K562 (cell line): ENCODE measurements around the gene ABCA13. TPM values are rescaled to one million over a fixed set of nuclear protein-coding genes. Genes with fewer than 3 reads are reported as not detected.

Source experiments
- ATAC-seq: fragments of 200-7000 bp; cut with Tn5 transposase; 3 replicates; pipeline ENCODE4 v1.9.1; 2020; ENCODE audit warnings: moderate library complexity
- BruUV-seq: library from RNA; stranded (reverse); fragments of 400-500 nt; replicated peaks from 2 replicates; lab custom pipeline; 2021; lab: Mats Ljungman, UMichigan
- CTCF ChIA-PET: fragments of 300-600 bp; formaldehyde crosslinking; extraction: SDS; loops from one replicate; lab custom pipeline; 2021; ENCODE audit warnings: low intra/inter-chr PET ratio; lab: Yijun Ruan, JAX
- POLR2A ChIA-PET: fragments of 300-600, 350-650 bp; sonication (Branson Sonifier 250); formaldehyde crosslinking; extraction: SDS; loops from one replicate; lab custom pipeline; 2021; ENCODE audit warnings: antibody characterized with exemption, inconsistent platforms; lab: Yijun Ruan, JAX
- DNase-seq, 4 experiments: peaks; one replicate each; pipeline versions ENCODE4 v3.0.0 to v3.0.0-alpha.2; 2011 to 2018; ENCODE audit warnings: low spot score in 3 of 4, mixed read lengths in 3 of 4; ENCODE audit errors: extremely low read depth in 1 of 4
- FAIRE-seq: peaks from 2 replicates; lab custom pipeline; 2011; peaks lifted over from hg19 to GRCh38; lab: Jason Lieb, UNC
- H2AFZ ChIP-seq: 2 replicates; pipeline ENCODE4 v1.6.0; 2011; ENCODE audit warnings: low read depth, low read length, control low read depth, inconsistent platforms
- H3K27ac ChIP-seq: fragments of 200-600 bp; 3 replicates; pipeline ENCODE4 v1.8.0; 2011; ENCODE audit warnings: low read depth, mild to moderate bottlenecking, control low read depth, inconsistent platforms, low read length, moderate library complexity, mixed read lengths; ENCODE audit errors: extremely low read depth
- H3K27me3 ChIP-seq, 2 experiments: fragments of 300-600 bp in 1 of 2; 2 replicates in 1 of 2; 3 replicates in 1 of 2; pipeline versions ENCODE4 v1.6.0 to v1.8.0; 2011; ENCODE audit warnings: inconsistent platforms in 2 of 2, low read length in 2 of 2, mild to moderate bottlenecking in 1 of 2, mixed read lengths in 1 of 2, moderate library complexity in 1 of 2; ENCODE audit not compliant: control insufficient read depth in 2 of 2, insufficient read depth in 2 of 2
- H3K36me3 ChIP-seq: fragments of 300-600 bp; 3 replicates; pipeline ENCODE4 v1.8.0; 2011; ENCODE audit warnings: mild to moderate bottlenecking, low read length, inconsistent platforms; ENCODE audit not compliant: control insufficient read depth, insufficient read depth
- H3K4me1 ChIP-seq, 2 experiments: fragments of 200-600 bp in 1 of 2; replicated peaks in 1 of 2; 2 replicates in 1 of 2; 3 replicates in 1 of 2; pipeline versions ENCODE4 v1.5.1 to v1.8.0; 2011; ENCODE audit warnings: inconsistent platforms in 2 of 2, low read length in 2 of 2, mild to moderate bottlenecking in 1 of 2, mixed read lengths in 1 of 2, moderate library complexity in 1 of 2; ENCODE audit not compliant: control insufficient read depth in 2 of 2, insufficient read depth in 2 of 2
- H3K4me2 ChIP-seq: 2 replicates; pipeline ENCODE4 v1.6.1; 2011; ENCODE audit warnings: low read length, control low read depth, inconsistent platforms, mixed read lengths; ENCODE audit not compliant: insufficient read depth
- H3K4me3 ChIP-seq: fragments of 200-600 bp; sonication (generic), shearing (Covaris generic); 2 replicates; pipeline ENCODE4 v1.5.1; 2016; ENCODE audit warnings: control low read depth, inconsistent platforms
- H3K79me2 ChIP-seq: fragments of 200-600 bp; 3 replicates; pipeline ENCODE4 v1.8.0; 2011; ENCODE audit warnings: low read length, inconsistent platforms; ENCODE audit not compliant: control insufficient read depth, insufficient read depth
- H3K9ac ChIP-seq, 2 experiments: 2 replicates each; pipeline versions ENCODE4 v1.6.0 to v1.6.1; 2011; ENCODE audit warnings: low read depth in 2 of 2, low read length in 2 of 2, control low read depth in 1 of 2, inconsistent platforms in 1 of 2, mild to moderate bottlenecking in 1 of 2, mixed read lengths in 1 of 2; ENCODE audit not compliant: insufficient read depth in 1 of 2
- H3K9me1 ChIP-seq: one replicate; pipeline ENCODE4 v1.6.0; 2011; ENCODE audit warnings: inconsistent platforms, mild to moderate bottlenecking, low read length, moderate library complexity; ENCODE audit not compliant: control insufficient read depth, insufficient read depth
- H3K9me3 ChIP-seq: replicated peaks from 2 replicates; pipeline ENCODE4 v1.5.1; 2011; ENCODE audit warnings: low read depth, low read length, inconsistent platforms; ENCODE audit not compliant: control insufficient read depth, insufficient read depth
- H4K20me1 ChIP-seq: replicated peaks from 2 replicates; pipeline ENCODE4 v1.6.1; 2011; ENCODE audit warnings: low read length, inconsistent platforms, mixed read lengths; ENCODE audit not compliant: control insufficient read depth, insufficient read depth
- BRD4 ChIP-seq: fragments of 200-600 bp; sonication (generic); IDR thresholded peaks from 2 replicates; pipeline ENCODE4 v1.6.1; 2017; ENCODE audit warnings: inconsistent platforms
- FOXA1 ChIP-seq: fragments of 450-650 bp; IDR thresholded peaks from 2 replicates; pipeline ENCODE4 v1.6.1; 2016; ENCODE audit warnings: mild to moderate bottlenecking, borderline replicate concordance
- FOXK2 ChIP-seq, 2 experiments: fragments of 450-650 bp; IDR thresholded peaks in 1 of 2; conservative IDR thresholded peaks in 1 of 2; 2 replicates each; pipeline ENCODE4 v1.6.1; 2016; ENCODE audit warnings: low read depth in 2 of 2, mild to moderate bottlenecking in 1 of 2
- NFATC3 ChIP-seq: fragments of 450-650 bp; IDR thresholded peaks from 2 replicates; pipeline ENCODE4 v1.6.1; 2017; ENCODE audit warnings: mild to moderate bottlenecking
- POLR2AphosphoS5 ChIP-seq: IDR thresholded peaks from 2 replicates; pipeline ENCODE4 v1.6.1; 2011; ENCODE audit warnings: mild to moderate bottlenecking, low read depth, low read length, moderate library complexity; ENCODE audit not compliant: control insufficient read depth, insufficient read depth
- PPARD ChIP-seq: fragments of 250-450 bp; sonication (Bioruptor Pico); IDR thresholded peaks from 2 replicates; pipeline ENCODE4 v1.8.0; 2022; ENCODE audit warnings: inconsistent platforms, mild to moderate bottlenecking, moderate library complexity
- PTBP1 ChIP-seq: fragments of 200-400 bp; formaldehyde crosslinking; IDR thresholded peaks from 2 replicates; pipeline ENCODE4 v1.6.1; 2017; ENCODE audit warnings: low read depth, low read length
- RBFOX2 ChIP-seq: fragments of 200-400 bp; formaldehyde crosslinking; IDR thresholded peaks from 2 replicates; pipeline ENCODE4 v1.6.1; 2017; ENCODE audit warnings: low read depth, mild to moderate bottlenecking, low read length, moderate library complexity
- RBM34 ChIP-seq: fragments of 200-400 bp; formaldehyde crosslinking; IDR thresholded peaks from 2 replicates; pipeline ENCODE4 v1.6.1; 2018; ENCODE audit warnings: low read length, borderline replicate concordance; ENCODE audit not compliant: insufficient read depth
- SP2 ChIP-seq: IDR thresholded peaks from 2 replicates; pipeline ENCODE4 v1.6.1; 2011; ENCODE audit warnings: mild to moderate bottlenecking, low read depth, low read length, moderate library complexity; ENCODE audit not compliant: poor library complexity, severe bottlenecking; ENCODE audit errors: extremely low read depth
- SREBF1 ChIP-seq: fragments of 150-350 bp; IDR thresholded peaks from 2 replicates; pipeline ENCODE4 v1.6.1; 2014; ENCODE audit warnings: antibody characterized with exemption, low read depth, low read length, borderline replicate concordance
- TEAD4 ChIP-seq, 2 experiments: sonication (generic) in 1 of 2; formaldehyde crosslinking in 1 of 2; IDR thresholded peaks; 2 replicates each; pipeline versions ENCODE4 v1.6.1 to v1.8.0; 2012 to 2022; ENCODE audit warnings: borderline replicate concordance in 1 of 2, inconsistent platforms in 1 of 2, low read length in 1 of 2, mild to moderate bottlenecking in 1 of 2, missing genetic modification reagents in 1 of 2
- U2AF1 ChIP-seq: fragments of 200-400 bp; formaldehyde crosslinking; optimal IDR thresholded peaks from 2 replicates; pipeline ENCODE3; 2017; ENCODE audit warnings: mild to moderate bottlenecking, low read depth, low read length, moderate library complexity
- U2AF2 ChIP-seq: fragments of 200-400 bp; formaldehyde crosslinking; optimal IDR thresholded peaks from 2 replicates; pipeline ENCODE3; 2017; ENCODE audit warnings: low read depth, mild to moderate bottlenecking, low read length
- ZBED1 ChIP-seq: IDR thresholded peaks from 2 replicates; pipeline ENCODE4 v1.6.1; 2014
- ZNF232 ChIP-seq: sonication (generic); formaldehyde crosslinking; IDR thresholded peaks from 2 replicates; pipeline ENCODE4 v1.8.0; 2022; ENCODE audit warnings: mild to moderate bottlenecking, missing genetic modification reagents
- ZZZ3 ChIP-seq: fragments of 450-650 bp; IDR thresholded peaks from 2 replicates; pipeline ENCODE4 v1.6.1; 2016; ENCODE audit warnings: antibody characterized with exemption, mild to moderate bottlenecking, moderate library complexity
- WGBS: fragments of 100-300 bp; shearing (Covaris generic); methylation state at CpG from one replicate; pipeline ENCODE4 v1.1.6; 2016; ENCODE audit warnings: low coverage, mixed read lengths; ENCODE audit not compliant: insufficient coverage; ENCODE audit errors: missing lambda C conversion rate; 5-methylcytosine and 5-hydroxymethylcytosine counted together
- in situ Hi-C: fragments of 300-500 bp; cut with MboI; formaldehyde crosslinking; loops from 4 replicates; pipeline ENCODE4 v1.15.0; 2018; ENCODE audit warnings: inconsistent platforms, mixed read lengths
- intact Hi-C: fragments of 100-400 bp; cut with micrococcal nuclease; formaldehyde crosslinking; loops from 2 replicates; pipeline ENCODE4 v1.14.2; 2022
- polyA plus RNA-seq, 8 experiments: library from polyadenylated mRNA; depleted of rRNA in 4 of 8; stranded (reverse) in 5 of 8; unstranded in 3 of 8; fragments of >200 nt; fragmentation: Nextera tagmentation in 2 of 8; fragmentation: Illumina TruSeq in 1 of 8; extraction: Ambion mirVana in 2 of 8; extraction: Trizol in 1 of 8; gene quantifications; 2 replicates each; pipeline versions ENCODE4 v1.2.1 to v1.2.3, GENCODE V29; 2011 to 2014; ENCODE audit warnings: inconsistent platforms in 1 of 8, missing spikeins in 1 of 8
- total RNA-seq, 7 experiments: library from RNA; depleted of rRNA in 6 of 7; stranded (reverse); fragments of >200 nt in 6 of 7; fragmentation: Illumina TruSeq in 2 of 7; extraction: Trizol in 2 of 7; gene quantifications; 2 replicates each; pipeline versions ENCODE4 v1.2.1 to v1.2.3, GENCODE V29; 2011 to 2021; ENCODE audit warnings: low replicate concordance in 1 of 7
- TF ChIP-seq, protein P1 (sequence below): conservative IDR thresholded peaks from 2 replicates; pipeline ENCODE4 v1.6.1; 2011; ENCODE audit warnings: low read depth, mild to moderate bottlenecking, low read length; ENCODE audit not compliant: control insufficient read depth
- TF ChIP-seq, protein P2 (sequence below): fragments of 250-450 bp; sonication (Bioruptor Pico); IDR thresholded peaks from 2 replicates; pipeline ENCODE4 v1.6.1; 2021; ENCODE audit warnings: mild to moderate bottlenecking
- TF ChIP-seq, protein P3 (sequence below): fragments of 450-650 bp; IDR thresholded peaks from 2 replicates; pipeline ENCODE4 v1.6.1; 2017; ENCODE audit warnings: mild to moderate bottlenecking, moderate library complexity

Gene ABCA13
- total and polyA plus RNA-seq, 9 of the 15 experiments (the other 6 are each of a cell fraction or from before 2014, with no cell fraction given) = 0.14 to 1.5 (median 0.38) TPM

DNA sequence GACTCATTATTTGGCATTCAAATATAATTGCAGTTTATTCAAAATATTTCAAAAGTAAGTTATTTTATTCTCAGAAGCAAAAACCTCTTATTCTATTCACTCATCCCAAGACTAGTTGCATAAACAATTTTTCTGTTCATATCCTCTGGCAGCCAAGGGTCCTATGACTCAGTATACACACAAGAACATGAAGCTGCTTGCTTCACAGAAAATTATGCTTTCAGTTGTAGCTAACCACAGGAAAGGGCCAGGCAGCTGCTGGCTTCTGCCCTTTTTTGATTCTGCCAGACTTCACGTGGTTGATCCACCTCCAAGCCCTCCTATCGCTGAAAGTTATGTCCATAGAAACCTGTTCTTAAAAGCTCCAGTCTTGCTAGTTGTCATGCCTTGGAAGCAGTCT is 108.8 kb downstream of the ABCA13 start (continued):
- TF ChIP-seq RBFOX2 = no peak
- TF ChIP-seq, protein P1, sequence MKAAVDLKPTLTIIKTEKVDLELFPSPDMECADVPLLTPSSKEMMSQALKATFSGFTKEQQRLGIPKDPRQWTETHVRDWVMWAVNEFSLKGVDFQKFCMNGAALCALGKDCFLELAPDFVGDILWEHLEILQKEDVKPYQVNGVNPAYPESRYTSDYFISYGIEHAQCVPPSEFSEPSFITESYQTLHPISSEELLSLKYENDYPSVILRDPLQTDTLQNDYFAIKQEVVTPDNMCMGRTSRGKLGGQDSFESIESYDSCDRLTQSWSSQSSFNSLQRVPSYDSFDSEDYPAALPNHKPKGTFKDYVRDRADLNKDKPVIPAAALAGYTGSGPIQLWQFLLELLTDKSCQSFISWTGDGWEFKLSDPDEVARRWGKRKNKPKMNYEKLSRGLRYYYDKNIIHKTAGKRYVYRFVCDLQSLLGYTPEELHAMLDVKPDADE = no peak
- no peak for TF ChIP-seq ZNF232 (CRISPR knock-in tag)
- no peak for TF ChIP-seq FOXA1
- no peak for TF ChIP-seq BRD4
- no peak for TF ChIP-seq SP2
- no peak for TF ChIP-seq FOXK2 (conservative IDR thresholded peaks at IDR 0.05 in 1 of 2, IDR thresholded peaks at IDR 0.05 in 1 of 2; ENCODE audit: low read depth in 2 of 2)
- no peak for TF ChIP-seq TEAD4 (IDR thresholded peaks at IDR 0.05; ENCODE audit: low read length)
- TF ChIP-seq TEAD4 (CRISPR knock-in tag; IDR thresholded peaks at IDR 0.05; ENCODE audit: borderline replicate concordance) = no peak
- TF ChIP-seq ZBED1 = no peak

DNA sequence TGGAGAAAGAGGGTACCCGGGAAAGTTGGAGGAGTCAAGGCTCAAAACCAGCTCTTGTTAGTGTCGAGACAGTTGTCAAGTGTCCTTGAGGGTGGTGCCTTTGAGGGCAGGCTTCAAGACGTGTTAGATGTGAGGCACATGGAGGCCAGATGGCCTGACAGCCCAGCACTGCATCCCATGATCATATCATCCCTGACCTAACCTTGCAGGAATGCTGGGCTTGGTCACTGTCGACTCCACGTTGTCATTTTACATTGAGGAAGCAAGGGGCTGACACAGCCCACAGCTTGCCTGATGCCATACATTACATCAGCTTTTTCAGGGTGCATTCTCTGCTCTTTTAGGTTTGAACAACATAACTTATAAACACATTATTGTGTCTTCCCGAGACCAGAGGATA is 114.1 kb downstream of the ABCA13 start:
- intact Hi-C loops (no loop called here), in situ Hi-C loops (no loop called here)
- POLR2A ChIA-PET = no interaction called here
- H3K9me1 ChIP-seq = no peaks in the 10 kb centered on the region
- H3K4me2 ChIP-seq = no peak overlapping the region
- H3K4me1 ChIP-seq = no peaks in the 10 kb centered on the region; a peak in 1 of 5 replicates
- no peak overlapping the region for H3K4me3 ChIP-seq
- no peaks in the 10 kb centered on the region for H3K36me3 ChIP-seq
- no peaks in the 10 kb centered on the region for H3K79me2 ChIP-seq
- CTCF ChIA-PET = no interaction called here
- H4K20me1 ChIP-seq = no peaks in the 10 kb centered on the region
- H3K27me3 ChIP-seq = no peaks in the 10 kb centered on the region
- WGBS = 0% methylated on average over 6 of the region's 6 CpGs
- ATAC-seq (no peak), FAIRE-seq (no peak), DNase-seq (no peak)
- H3K9me3 ChIP-seq = no peaks in the 10 kb centered on the region
- no TSS peak for BruUV-seq
- no peak overlapping the region for H3K27ac ChIP-seq
- no peak overlapping the region for H2AFZ ChIP-seq
- no peak overlapping the region for H3K9ac ChIP-seq
- TF ChIP-seq, protein P2, sequence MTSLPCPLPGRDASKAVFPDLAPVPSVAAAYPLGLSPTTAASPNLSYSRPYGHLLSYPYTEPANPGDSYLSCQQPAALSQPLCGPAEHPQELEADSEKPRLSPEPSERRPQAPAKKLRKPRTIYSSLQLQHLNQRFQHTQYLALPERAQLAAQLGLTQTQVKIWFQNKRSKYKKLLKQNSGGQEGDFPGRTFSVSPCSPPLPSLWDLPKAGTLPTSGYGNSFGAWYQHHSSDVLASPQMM (CRISPR knock-in tag) = no peak
- no peak for TF ChIP-seq PPARD (CRISPR knock-in tag)
- TF ChIP-seq U2AF1 = no peak
- no peak for TF ChIP-seq U2AF2
- TF ChIP-seq RBM34 = no peak
- no peak for TF ChIP-seq PTBP1
- no peak for TF ChIP-seq NFATC3
- no peak for TF ChIP-seq POLR2AphosphoS5
- TF ChIP-seq, protein P3, sequence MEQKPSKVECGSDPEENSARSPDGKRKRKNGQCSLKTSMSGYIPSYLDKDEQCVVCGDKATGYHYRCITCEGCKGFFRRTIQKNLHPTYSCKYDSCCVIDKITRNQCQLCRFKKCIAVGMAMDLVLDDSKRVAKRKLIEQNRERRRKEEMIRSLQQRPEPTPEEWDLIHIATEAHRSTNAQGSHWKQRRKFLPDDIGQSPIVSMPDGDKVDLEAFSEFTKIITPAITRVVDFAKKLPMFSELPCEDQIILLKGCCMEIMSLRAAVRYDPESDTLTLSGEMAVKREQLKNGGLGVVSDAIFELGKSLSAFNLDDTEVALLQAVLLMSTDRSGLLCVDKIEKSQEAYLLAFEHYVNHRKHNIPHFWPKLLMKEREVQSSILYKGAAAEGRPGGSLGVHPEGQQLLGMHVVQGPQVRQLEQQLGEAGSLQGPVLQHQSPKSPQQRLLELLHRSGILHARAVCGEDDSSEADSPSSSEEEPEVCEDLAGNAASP = no peak
- no peak for TF ChIP-seq SREBF1
- TF ChIP-seq ZZZ3 = no peak
